HepG2 (cell line): Measurements from ENCODE around the gene HEXIM1. TPM values are rescaled to one million over a fixed set of nuclear protein-coding genes. Genes with fewer than 3 reads are reported as not detected.

ENCODE experiments used
- ATF7 ChIP-seq, 2 experiments: fragments of 450-650 bp in 1 of 2; sonication (generic) in 1 of 2; formaldehyde crosslinking in 1 of 2; IDR thresholded peaks; 2 replicates each; pipeline versions ENCODE4 v1.4.0 to v1.6.1; 2016 to 2020; ENCODE audit warnings: antibody characterized with exemption in 1 of 2, mild to moderate bottlenecking in 1 of 2, missing genetic modification reagents in 1 of 2
- CSRNP2 ChIP-seq: sonication (generic); formaldehyde crosslinking; conservative IDR thresholded peaks from 2 replicates; pipeline ENCODE4 v1.8.0; 2022; ENCODE audit warnings: low read depth, missing genetic modification reagents
- GTF2F1 ChIP-seq: fragments of 150-350 bp; IDR thresholded peaks from 2 replicates; pipeline ENCODE4 v1.6.1; 2014; ENCODE audit warnings: low read length
- HMG20B ChIP-seq: conservative IDR thresholded peaks from 2 replicates; pipeline ENCODE4 v1.6.1; 2016; ENCODE audit warnings: missing genetic modification reagents, missing compliant biosample characterization
- IKZF4 ChIP-seq: sonication (generic); formaldehyde crosslinking; IDR thresholded peaks from 2 replicates; pipeline ENCODE4 v1.5.1; 2020; ENCODE audit warnings: borderline replicate concordance, mild to moderate bottlenecking, low read depth, missing genetic modification reagents; ENCODE audit errors: not compliant biosample characterization
- ISL2 ChIP-seq: sonication (generic); formaldehyde crosslinking; IDR thresholded peaks from 2 replicates; pipeline ENCODE4 v1.5.0; 2020; ENCODE audit warnings: missing genetic modification reagents
- KMT2A ChIP-seq: sonication (generic); formaldehyde crosslinking; IDR thresholded peaks from 2 replicates; pipeline ENCODE4 v1.4.0; 2020; ENCODE audit warnings: missing genetic modification reagents
- MAF1 ChIP-seq: sonication (generic); formaldehyde crosslinking; IDR thresholded peaks from 2 replicates; pipeline ENCODE4 v1.5.0; 2020; ENCODE audit warnings: missing genetic modification reagents, borderline replicate concordance
- MEF2D ChIP-seq: sonication (generic); formaldehyde crosslinking; IDR thresholded peaks from 2 replicates; pipeline ENCODE4 v1.5.1; 2020; ENCODE audit warnings: mild to moderate bottlenecking, missing genetic modification reagents
- MIER2 ChIP-seq: IDR thresholded peaks from 2 replicates; pipeline ENCODE4 v1.6.1; 2016; ENCODE audit warnings: missing biosample characterization, missing genetic modification reagents
- NFYC ChIP-seq: IDR thresholded peaks from 2 replicates; pipeline ENCODE4 v1.6.1; 2016; ENCODE audit warnings: missing genetic modification reagents, missing compliant biosample characterization
- NR3C1 ChIP-seq: sonication (generic); formaldehyde crosslinking; IDR thresholded peaks from 2 replicates; pipeline ENCODE4 v1.4.0; 2020; ENCODE audit warnings: missing genetic modification reagents
- RFX1 ChIP-seq: fragments of 450-650 bp; IDR thresholded peaks from 2 replicates; pipeline ENCODE4 v1.6.1; 2017
- SIN3A ChIP-seq: IDR thresholded peaks from 2 replicates; pipeline ENCODE4 v1.6.1; 2011; ENCODE audit warnings: low read depth, mild to moderate bottlenecking, control low read depth, low read length, borderline replicate concordance
- SP2 ChIP-seq: sonication (generic); formaldehyde crosslinking; IDR thresholded peaks from 2 replicates; pipeline ENCODE4 v1.5.1; 2020; ENCODE audit warnings: mild to moderate bottlenecking, missing genetic modification reagents
- ZFP41 ChIP-seq: sonication (generic); formaldehyde crosslinking; IDR thresholded peaks from 2 replicates; pipeline ENCODE4 v1.4.0; 2020; ENCODE audit warnings: mild to moderate bottlenecking, missing genetic modification reagents, borderline replicate concordance
- ZNF205 ChIP-seq: IDR thresholded peaks from 2 replicates; pipeline ENCODE4 v1.6.1; 2018; ENCODE audit warnings: missing biosample characterization, missing genetic modification reagents
- ZNF607 ChIP-seq: sonication (generic); formaldehyde crosslinking; IDR thresholded peaks from 2 replicates; pipeline ENCODE4 v1.5.1; 2020; ENCODE audit warnings: missing genetic modification reagents, mild to moderate bottlenecking, borderline replicate concordance
- ZSCAN29 ChIP-seq: sonication (generic); formaldehyde crosslinking; conservative IDR thresholded peaks from 2 replicates; pipeline ENCODE4 v1.4.0; 2020; ENCODE audit warnings: mild to moderate bottlenecking, missing genetic modification reagents
- polyA plus RNA-seq, 8 experiments: library from polyadenylated mRNA; depleted of rRNA in 3 of 8; stranded (reverse) in 7 of 8; unstranded in 1 of 8; fragments of >200 nt; fragmentation: Illumina TruSeq in 4 of 8; extraction: Trizol in 4 of 8; gene quantifications; 2 replicates each; pipeline versions ENCODE4 v1.2.1 to v1.2.3, GENCODE V29; 2011 to 2016; ENCODE audit warnings: low read depth in 4 of 8, missing spikeins in 1 of 8, mixed read lengths in 1 of 8; ENCODE audit not compliant: insufficient read depth in 1 of 8
- total RNA-seq, 5 experiments: library from RNA; depleted of rRNA; stranded (reverse); fragments of >200 nt; fragmentation: Illumina TruSeq; extraction: Trizol; gene quantifications; 2 replicates each; pipeline ENCODE4 v1.2.3, GENCODE V29; 2016; ENCODE audit warnings: low read depth in 1 of 5
- TF ChIP-seq, protein P1 (sequence below): sonication (generic); formaldehyde crosslinking; conservative IDR thresholded peaks from 2 replicates; pipeline ENCODE4 v1.4.0; 2020; ENCODE audit warnings: mild to moderate bottlenecking, missing genetic modification reagents, moderate library complexity

HEXIM1 gene
- total and polyA plus RNA-seq, 2 of the 13 experiments (the other 11 are each of a cell fraction or from before 2014, with no cell fraction given): 10.5 to 16.6 TPM

DNA sequence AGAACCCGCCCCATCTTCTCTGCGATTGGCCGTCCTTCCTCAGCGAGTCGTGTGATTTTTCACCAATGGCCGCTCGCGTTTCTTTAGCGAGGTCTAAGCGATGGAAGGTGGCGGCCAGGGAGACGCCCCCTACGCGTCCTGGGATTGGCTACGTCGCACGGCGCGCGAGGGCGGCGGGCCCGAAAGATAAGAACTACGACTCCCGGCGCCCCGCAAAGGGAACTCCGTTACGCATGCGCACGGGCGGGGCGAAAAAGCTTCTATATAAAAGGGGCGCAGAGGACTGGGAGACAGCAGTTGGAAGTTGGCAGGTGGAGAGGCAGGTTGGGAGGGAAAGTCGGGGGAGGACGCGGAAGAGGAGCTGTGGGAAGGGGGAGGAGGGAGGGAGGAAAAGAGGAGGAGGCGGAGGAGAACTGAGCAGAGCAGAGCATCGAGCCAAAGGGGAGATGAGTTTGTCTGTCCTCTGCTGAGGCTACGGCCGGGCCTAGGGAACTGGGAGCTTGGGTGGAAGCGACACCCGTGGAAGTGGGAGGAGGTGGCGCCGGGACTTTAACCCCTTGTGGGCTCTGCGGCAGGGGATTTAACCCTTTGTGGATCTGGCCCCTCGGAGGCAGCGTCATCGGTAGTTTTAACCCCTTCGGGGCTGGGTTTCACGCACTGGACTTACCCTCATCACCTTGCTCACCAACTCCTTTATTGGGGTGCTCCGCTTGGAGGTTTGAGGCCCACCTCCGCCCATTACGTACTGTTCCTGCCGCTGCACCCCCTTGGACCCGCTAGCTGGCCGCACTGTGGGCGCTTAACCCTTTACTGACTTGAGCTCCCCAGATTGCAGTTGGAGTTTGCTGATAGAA is at the start of gene HEXIM1 (continued):
- TF ChIP-seq ZNF205 (no peak; the same call in 1 of the 2 replicates), ATF7 (IDR thresholded peaks at IDR 0.05) (peak; percentile 21; the same call in 1 of the 2 replicates), ATF7 (CRISPR knock-in tag; IDR thresholded peaks at IDR 0.05) (no peak; the same call in 1 of the 2 replicates), ISL2 (CRISPR knock-in tag) (peak; percentile 63; the same call in 1 of the 2 replicates), MAF1 (CRISPR knock-in tag) (peak; percentile 66; the same call in 1 of the 2 replicates), RFX1 (no peak), GTF2F1 (peak; percentile 99), MEF2D (CRISPR knock-in tag) (peak; percentile 72; the same call in 1 of the 2 replicates), MIER2 (CRISPR knock-in tag) (peak; percentile 11; the same call in 1 of the 2 replicates), ZFP41 (no peak), KMT2A (peak; percentile 50; the same call in 1 of the 2 replicates), NR3C1 (CRISPR knock-in tag) (no peak), SP2 (CRISPR knock-in tag) (peak; percentile 86), NFYC (CRISPR knock-in tag) (peak; percentile 91), HMG20B (peak; percentile 43; the same call in 1 of the 2 replicates), ZNF607 (CRISPR knock-in tag) (no peak; the same call in none of the 2 replicates), SIN3A (peak; percentile 95), ZSCAN29 (CRISPR knock-in tag) (peak; percentile 77; the same call in 1 of the 2 replicates), IKZF4 (CRISPR knock-in tag) (no peak), CSRNP2 (CRISPR knock-in tag) (no peak)
- TF ChIP-seq, protein P1, sequence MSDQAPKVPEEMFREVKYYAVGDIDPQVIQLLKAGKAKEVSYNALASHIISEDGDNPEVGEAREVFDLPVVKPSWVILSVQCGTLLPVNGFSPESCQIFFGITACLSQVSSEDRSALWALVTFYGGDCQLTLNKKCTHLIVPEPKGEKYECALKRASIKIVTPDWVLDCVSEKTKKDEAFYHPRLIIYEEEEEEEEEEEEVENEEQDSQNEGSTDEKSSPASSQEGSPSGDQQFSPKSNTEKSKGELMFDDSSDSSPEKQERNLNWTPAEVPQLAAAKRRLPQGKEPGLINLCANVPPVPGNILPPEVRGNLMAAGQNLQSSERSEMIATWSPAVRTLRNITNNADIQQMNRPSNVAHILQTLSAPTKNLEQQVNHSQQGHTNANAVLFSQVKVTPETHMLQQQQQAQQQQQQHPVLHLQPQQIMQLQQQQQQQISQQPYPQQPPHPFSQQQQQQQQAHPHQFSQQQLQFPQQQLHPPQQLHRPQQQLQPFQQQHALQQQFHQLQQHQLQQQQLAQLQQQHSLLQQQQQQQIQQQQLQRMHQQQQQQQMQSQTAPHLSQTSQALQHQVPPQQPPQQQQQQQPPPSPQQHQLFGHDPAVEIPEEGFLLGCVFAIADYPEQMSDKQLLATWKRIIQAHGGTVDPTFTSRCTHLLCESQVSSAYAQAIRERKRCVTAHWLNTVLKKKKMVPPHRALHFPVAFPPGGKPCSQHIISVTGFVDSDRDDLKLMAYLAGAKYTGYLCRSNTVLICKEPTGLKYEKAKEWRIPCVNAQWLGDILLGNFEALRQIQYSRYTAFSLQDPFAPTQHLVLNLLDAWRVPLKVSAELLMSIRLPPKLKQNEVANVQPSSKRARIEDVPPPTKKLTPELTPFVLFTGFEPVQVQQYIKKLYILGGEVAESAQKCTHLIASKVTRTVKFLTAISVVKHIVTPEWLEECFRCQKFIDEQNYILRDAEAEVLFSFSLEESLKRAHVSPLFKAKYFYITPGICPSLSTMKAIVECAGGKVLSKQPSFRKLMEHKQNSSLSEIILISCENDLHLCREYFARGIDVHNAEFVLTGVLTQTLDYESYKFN (CRISPR knock-in tag): peak; percentile 67
